Activated CD4-positive, alpha-beta T cell treated with anti-CD3 and anti-CD28 coated beads, Interleukin-2, amount 50 U/mL, for 16 hours (primary cell): ENCODE measurements around the gene NRL.

Experiments used
- DNase-seq: peaks from one replicate; pipeline ENCODE4 v3.0.0-alpha.2; 2020

NRL gene

DNA sequence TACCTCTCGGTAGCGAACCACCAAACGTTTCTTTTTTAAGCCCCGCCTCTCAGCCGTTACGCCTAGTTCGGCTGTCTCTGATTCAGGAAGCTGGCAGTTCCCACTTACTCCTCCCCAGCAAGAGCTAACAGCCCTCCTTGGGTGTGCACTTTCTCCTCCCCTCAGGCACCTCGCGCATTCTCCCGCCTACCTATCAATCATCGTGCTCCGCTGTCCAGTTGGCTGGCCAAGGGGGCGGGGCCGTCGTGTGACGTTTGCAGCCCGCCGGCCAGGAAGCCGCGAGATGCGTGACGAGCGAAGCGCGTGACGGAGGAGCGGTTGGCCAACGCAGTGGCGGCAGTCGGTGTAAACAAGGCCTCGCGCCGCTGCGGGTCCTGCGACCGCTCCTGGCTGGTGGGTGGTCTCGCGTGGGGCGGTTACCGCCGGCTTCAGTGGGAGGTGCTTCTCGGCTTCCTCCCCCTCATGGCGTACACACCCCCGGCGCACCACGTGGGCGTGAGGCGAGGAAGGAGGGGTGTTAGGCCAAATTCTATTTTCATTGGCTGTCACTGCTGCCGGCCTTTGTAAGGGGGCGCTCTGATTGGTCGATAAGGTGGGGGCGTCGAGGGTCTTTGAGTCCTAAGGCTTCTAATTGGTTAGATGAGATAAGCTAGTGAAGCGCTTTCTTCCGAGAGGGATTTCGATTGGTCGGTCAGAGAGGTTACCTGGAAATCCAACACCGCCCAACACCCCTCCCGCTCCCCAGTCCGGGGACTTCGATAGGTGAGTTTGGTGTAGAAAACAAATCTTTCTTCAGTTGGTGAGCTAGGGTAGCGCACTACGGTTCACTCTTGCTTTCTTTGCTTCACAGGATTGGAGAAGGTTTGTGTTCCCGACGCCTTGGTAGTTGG, at the start of gene NRL, which contains the start of gene DCAF11:
Gene NRL, minus strand, starts transcription at position 418 of the 890 bp plus-strand sequence. CDS start 32,101 bp downstream, outside the sequence.
Gene DCAF11, plus strand, starts transcription at position 246 of the 890 bp plus-strand sequence. CDS start 818 bp downstream, outside the sequence.
- DNase-seq = peak; percentile 99

DNA sequence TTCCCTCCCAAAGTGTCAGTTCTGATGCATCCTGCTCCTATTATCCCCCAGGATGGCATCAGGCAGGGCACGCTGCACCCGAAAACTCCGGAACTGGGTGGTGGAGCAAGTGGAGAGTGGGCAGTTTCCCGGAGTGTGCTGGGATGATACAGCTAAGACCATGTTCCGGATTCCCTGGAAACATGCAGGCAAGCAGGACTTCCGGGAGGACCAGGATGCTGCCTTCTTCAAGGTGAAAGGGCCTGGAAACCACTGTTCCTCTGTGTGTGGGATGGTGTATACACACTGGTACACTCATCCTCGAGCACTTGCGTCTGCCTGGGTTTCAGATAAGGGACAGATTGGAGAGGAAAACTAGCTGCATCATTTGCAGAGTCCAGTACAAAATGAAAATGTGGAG, 47.3 kb upstream of the NRL start:
- DNase-seq = no peak

DNA sequence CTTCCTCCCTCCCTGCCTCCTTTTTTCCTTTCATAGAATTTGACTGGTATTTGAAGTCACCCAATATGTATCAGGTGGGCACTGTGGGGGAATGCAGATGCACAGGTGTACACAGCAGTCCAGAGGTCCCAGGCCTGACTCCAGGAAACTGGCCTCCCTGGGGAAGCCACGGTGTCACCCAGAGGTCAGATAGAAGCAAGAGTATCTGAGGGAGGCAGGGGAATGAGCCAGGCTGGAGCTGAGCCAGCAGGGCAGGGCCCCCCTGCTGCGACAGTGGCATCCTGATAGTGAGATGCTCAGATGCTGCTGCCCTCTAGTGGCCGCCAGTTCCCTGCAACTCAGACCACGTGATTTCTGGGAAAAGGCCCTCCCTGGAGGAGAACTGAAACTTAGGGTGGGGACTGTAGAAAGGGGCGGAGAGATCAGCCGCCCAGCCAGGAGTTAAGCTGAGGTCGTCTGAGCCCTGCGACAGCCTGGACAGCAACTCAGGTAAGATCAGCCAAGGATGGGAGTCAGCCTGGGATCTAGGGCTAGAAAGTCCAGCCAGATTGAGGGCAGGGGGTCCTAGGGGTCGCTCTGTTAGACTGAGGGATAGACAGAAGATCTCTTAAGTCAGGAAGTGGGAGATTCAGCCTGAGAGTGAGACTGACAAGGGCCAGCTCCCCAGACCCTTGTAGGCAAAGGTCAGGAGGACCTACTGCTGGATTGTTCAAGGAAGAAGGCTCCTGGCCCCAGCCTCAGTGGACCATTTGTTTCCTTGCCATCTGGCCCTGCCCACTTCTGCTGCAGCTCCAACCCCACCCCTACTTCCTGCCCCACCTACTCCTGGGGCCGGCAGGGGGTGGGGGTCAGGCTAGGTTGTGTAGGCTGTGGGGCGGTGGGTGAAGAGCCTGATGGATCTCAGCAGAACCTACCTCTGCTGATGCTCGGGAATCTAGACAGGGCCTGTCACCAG, 46.4 kb upstream of the NRL start, which contains the start of gene IRF9:
Gene IRF9, plus strand, starts transcription at position 416 of the 955 bp plus-strand sequence. CDS start 880 bp downstream, outside the sequence.
- DNase-seq = peak; percentile 98

DNA sequence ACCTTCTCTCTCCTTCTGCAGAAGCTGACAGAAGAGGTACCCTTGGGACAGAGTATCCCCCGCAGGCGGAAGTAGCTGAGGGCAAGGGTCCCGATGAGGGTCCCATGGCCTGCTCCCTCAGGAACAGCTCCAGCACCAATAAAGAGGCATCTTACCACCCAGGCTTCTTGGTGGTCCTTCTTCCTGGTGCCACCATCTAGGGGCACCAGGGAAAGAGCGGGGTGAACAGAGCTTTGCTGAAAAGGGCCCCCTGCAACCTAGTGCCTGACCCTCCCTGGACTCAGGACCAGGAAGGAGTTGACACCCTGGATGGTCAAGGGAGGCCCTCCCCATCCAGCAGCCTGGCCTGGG, 45.7 kb upstream of the NRL start:
- DNase-seq = no peak

DNA sequence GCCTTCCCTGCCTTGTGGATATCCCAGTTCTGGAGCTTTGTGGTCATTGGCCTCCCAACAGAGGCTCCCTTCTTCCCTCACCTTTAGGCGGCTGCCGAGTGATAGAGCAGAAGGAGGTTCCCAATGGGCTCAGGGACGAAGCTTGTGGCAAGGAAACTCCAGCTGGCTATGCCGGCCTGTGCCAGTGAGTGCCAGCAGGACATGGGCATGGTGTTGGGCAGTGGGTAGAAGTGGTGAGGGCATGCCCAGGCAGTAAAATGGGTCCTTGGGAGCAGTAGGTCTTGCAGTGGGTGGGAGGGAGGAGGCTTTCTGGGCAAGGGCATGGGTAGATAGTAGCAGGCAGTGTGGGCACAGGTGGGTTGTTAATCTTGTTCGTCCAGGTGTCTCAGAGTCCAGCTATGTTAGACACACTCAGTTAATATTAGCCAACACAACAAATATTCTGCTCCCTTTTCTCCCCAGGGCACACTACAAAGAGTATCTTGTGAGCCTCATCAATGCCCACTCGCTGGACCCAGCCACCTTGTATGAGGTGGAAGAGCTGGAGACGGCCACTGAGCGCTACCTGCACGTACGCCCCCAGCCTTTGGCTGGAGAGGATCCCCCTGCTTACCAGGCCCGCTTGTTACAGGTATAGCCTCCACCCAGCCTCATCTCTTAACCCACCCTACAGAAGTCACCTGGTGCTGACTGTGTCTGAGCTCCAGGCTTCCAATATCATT, 45.2 kb upstream of the NRL start:
- DNase-seq = no peak

DNA sequence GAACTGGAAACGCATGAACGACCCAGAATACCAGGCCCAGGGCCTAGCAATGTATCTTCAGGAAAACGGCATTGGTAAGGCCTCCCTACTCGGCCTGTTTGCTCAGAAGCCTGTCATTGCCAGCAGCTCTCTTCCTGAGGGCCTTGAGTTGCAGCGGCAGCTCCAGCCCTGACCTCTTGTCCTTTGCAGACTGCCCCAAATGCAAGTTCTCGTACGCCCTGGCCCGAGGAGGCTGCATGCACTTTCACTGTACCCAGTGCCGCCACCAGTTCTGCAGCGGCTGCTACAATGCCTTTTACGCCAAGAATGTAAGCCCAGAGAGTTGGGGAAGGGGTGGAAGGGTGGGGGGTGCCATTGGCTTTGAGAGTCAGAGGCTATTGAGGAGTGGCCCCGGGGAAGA, 42.6 kb upstream of the NRL start:
- no peak for DNase-seq

DNA sequence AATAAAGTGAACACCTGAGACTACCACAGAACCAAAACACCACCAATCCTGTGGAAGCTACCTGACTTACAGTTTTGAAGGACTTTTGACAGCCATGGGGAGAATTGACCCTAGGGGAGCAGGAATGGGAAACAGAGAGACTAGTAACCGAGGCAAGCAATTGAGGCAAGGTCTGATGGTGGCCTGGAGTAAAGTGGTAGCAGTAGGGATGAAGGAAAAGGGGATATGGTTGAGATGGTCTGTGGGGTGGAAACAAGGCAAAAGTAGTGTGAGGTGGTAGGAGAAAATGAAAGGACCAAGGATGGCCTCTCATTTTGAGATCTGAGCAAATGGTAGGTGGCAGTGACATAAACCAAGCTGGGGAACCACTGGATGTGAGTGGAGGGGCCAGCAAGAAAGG, 42.1 kb upstream of the NRL start:
- DNase-seq = no peak

DNA sequence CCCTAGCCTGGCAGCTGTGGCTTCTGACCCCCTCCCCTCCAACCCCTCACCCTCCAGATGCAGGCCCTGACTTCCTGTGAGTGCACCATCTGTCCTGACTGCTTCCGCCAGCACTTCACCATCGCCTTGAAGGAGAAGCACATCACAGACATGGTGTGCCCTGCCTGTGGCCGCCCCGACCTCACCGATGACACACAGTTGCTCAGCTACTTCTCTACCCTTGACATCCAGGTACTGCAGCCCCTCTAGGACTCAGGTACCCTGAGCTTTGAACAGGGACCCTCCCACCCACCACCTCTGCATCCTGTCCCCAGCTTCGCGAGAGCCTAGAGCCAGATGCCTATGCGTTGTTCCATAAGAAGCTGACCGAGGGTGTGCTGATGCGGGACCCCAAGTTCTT, 40.4 kb upstream of the NRL start:
- no peak for DNase-seq

DNA sequence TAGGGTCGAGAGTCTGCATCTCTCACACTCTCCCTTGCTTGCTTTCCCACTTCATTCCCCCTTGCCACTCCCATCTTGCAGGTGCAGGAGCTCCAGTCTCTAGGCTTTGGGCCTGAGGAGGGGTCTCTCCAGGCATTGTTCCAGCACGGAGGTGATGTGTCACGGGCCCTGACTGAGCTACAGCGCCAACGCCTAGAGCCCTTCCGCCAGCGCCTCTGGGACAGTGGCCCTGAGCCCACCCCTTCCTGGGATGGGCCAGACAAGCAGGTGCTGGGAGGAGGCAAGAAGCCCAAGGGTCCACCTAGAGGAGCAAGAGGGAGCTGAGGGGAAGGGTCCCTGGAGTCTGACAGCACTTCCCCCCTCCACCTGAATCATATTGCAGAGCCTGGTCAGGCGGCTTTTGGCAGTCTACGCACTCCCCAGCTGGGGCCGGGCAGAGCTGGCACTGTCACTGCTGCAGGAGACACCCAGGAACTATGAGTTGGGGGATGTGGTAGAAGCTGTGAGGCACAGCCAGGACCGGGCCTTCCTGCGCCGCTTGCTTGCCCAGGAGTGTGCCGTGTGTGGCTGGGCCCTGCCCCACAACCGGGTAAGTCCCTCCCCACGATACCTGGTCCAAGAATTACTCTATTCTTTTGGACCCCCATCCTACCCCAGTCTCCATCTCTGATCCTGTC, 36.8 kb upstream of the NRL start:
- DNase-seq = no peak

DNA sequence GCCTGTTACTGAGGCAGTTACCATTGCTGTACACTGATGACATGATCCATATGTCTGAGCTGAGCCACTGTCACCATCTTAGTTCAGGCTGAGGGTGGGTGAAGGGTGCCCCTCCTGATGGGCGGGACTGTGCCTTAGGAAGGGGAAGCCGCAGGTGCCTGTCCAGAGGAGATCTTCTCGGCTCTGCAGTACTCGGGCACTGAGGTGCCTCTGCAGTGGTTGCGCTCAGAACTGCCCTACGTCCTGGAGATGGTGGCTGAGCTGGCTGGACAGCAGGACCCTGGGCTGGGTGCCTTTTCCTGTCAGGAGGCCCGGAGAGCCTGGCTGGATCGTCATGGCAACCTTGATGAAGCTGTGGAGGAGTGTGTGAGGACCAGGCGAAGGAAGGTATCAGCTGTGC, 36.2 kb upstream of the NRL start:
- no peak for DNase-seq

DNA sequence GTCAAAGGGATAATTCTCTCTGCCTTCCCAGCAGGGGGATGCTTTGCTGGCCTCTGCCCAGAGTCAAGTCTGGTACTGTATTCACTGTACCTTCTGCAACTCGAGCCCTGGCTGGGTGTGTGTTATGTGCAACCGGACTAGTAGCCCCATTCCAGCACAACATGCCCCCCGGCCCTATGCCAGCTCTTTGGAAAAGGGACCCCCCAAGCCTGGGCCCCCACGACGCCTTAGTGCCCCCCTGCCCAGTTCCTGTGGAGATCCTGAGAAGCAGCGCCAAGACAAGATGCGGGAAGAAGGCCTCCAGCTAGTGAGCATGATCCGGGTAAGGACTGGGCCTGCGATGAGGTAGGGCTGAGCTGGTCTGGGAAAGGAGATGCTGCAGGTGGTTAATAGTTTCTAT, 35.8 kb upstream of the NRL start:
- DNase-seq = no peak

DNA sequence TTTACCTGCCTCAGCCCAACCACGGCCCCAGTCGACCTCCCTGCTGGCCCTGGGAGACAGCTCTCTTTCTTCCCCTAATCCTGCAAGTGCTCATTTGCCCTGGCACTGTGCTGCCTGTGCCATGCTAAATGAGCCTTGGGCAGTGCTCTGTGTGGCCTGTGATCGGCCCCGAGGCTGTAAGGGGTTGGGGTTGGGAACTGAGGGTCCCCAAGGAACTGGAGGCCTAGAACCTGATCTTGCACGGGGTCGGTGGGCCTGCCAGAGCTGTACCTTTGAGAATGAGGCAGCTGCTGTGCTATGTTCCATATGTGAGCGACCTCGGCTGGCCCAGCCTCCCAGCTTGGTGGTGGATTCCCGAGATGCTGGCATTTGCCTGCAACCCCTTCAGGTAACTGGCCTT, 35.3 kb upstream of the NRL start:
- DNase-seq = no peak

DNA sequence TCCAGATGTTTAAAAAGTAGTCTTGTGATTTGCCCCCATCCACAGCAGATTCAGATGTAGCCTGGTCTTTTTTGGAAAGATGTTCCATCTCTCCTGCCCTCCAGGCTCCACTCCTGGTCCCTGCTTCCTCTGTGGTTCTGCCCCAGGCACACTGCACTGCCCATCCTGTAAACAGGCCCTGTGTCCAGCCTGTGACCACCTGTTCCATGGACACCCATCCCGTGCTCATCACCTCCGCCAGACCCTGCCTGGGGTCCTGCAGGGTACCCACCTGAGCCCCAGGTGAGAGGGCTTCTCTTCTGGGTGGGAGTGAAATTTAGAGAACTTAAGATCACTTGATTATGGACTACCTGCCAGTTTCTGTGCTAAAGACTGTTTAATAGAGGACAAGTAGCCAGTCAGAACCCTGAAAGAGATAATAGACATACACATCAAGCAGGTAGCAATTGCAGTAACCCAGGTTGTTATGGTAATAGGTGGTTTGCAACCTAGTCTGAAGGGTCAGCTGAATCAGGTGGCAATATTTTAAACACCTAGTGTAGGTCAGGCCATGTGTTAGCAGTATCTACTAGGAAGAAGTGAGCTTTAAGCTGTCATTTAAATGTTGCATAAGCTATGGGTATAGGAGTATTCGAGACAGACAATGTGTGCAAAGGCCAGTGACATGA, 34.7 kb upstream of the NRL start:
- DNase-seq = no peak

DNA sequence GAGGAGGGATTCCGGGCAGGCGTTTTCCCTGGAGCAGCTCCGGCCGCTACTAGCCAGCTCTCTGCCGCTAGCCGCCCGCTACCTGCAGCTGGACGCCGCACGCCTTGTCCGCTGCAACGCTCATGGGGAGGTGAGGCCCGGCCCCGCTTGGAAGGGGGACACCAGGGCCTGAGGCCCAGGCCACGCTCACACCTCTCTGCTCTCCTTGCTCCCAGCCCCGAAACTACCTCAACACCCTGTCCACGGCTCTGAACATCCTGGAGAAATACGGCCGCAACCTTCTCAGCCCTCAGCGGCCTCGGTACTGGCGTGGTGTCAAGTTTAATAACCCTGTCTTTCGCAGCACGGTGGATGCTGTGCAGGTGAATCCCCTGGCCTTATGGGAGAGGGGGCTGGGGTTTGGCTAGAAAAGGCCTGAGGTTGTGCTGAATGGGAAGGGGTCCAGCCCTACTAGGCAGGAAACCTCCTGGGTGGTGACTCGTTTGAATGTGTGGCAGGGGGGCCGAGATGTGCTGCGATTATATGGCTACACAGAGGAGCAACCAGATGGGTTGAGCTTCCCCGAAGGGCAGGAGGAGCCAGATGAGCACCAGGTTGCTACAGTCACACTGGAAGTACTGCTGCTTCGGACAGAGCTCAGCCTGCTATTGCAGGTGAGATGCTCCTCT, 33.1 kb upstream of the NRL start:
- no peak for DNase-seq

DNA sequence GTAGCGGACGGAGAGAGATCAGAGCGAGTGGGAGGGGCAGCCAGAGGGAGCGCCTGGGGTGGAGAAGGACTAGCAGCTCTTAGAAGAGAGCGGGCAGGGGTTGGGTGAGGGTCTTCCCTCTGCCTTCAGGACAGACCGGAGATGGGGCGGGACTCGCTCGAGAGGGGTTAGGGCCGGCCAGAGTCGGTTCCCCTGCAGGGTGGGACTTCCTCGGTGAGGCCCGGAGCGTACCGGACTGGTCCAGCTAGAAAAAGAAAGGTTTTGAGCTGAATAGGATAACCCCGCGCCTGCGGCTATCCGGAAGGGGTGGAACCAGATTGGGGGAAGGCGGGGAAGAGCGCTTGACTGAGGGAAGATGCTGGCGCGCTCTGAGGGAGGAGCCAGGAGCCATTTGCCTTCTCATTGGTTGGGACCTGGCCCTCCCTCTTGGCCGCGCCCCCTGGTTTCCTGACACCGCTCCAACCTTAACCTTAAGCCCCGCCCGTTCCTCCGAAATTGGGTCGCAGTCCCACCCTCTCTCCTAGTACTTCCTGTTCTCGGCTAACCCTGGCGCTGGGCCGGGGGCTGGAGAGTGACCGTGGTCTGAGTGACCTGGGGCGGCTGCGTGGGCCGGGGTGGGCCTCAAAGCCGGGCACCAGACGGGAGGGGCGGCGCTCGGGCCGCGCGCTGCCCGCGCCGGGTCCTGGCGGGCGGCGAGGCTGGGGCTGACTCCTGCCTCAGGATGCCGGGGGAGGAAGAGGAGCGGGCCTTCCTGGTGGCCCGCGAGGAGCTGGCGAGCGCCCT, 32.4 kb upstream of the NRL start, which contains the start of gene RNF31:
Gene RNF31, plus strand, starts transcription at position 521 of the 783 bp plus-strand sequence. Its CDS starts 201 bp downstream, at position 722.
- DNase-seq = peak; percentile 99

DNA sequence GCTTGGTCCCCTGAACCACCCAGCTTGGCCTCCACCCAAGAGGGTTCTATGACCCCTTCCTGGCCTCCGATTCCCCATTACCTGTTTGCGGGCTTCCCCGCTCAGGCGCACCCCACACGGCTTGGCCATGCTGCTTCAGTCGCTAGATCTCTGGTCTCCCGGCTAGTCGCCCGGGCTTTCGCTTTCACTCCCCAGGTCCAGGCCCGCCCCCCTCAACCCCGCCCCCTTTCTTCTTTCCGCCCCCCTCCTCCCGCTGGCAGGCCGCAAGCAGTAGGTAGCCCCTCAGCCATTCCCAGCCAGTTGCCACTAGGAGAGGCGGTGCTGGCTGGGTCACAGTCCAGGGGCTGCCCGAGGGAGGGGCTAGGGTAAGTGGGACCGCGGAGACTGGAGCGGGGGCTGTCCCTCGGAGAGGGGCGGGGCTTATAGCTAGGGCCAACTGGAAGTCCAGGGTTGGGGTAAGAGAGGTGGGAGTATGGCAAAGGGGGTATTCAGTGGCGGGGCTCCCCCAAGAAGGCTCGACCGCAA, 31.8 kb upstream of the NRL start, which contains the start of gene PSME2:
Gene PSME2, minus strand, starts transcription at position 158 of the 525 bp plus-strand sequence. Its CDS starts 29 bp downstream, at position 129.
- peak; percentile 96 for DNase-seq

DNA sequence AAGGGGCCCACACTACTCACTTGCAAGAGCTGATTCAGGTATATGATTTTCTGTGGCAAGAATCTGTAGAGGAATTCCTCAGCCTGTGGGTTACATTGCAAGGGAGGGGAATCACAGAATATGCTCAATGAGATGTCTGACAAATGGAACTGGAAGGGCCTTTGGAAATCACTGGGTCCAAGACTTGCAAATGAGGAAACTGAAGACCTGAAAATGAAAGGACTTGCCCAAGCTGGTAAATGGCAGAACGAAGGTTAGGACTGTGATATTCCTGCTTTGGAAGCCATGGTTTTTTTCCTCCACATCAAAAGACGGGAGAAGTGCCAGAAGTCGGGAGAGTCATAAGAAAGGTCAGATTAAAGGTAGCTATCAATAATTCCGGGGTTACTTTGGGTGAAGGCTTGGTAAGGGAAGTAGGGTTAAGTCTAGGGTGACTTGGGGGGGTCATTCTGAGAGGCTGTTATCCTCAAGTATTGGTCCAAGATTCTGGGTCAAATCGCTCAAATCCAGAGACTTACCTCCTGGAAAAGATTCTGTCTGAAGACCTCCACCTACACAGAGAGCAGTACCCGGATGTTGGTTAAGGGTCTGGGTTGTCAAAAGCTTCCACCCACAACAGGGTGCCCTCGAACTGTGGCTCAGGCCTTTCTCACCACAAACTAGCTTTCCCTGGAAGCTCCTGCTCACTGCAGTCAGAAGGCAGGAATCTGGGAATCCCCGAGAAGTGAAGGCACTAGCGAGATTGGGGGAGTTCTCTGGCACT, 31.1 kb upstream of the NRL start:
- no peak for DNase-seq

DNA sequence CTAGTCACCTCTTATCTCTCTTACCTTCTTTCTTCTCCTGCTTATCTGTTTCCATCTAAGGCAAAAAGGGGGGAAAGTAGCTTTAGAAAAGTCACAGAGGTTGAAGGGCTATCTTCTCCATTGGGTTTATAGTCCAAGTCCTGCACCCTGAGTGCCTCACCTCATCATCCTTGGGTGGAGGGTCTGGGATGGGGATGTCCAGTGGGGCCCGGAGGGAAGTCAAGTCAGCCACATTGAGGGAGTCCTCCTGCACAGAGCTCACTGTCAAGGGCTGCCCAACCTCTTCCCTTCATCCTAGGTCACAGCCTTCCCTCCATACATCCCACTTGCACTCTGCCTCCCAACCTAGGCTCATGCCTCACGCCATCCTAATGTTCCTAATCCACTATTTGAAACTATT, 30.5 kb upstream of the NRL start:
- no peak for DNase-seq

DNA sequence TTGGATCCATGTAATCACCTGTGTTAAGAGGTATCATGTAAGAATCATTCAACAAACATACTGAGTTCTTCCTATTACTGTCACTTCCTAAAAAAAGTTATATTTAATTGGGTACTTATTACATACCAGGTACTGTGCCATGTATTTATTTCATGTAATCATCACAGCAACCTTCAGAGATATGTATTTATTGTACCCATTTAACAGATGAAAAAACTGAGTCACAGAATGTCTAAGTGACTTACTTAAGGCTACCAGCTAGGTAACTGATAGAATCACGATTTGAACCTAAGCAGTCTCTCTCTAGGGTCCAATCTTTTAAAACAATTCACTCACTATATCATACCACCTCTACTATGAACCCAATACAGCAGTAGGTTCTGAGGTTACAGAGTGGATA, 29.7 kb upstream of the NRL start:
- no peak for DNase-seq
